IMR-90 (cell line): ENCODE data around the gene ZMAT5. TPM values are rescaled to one million over a fixed set of nuclear protein-coding genes. Genes with fewer than 3 reads are reported as not detected.

Experiments used
- ATAC-seq: fragments of 200-7000 bp; cut with Tn5 transposase; 2 replicates; pipeline ENCODE4 v1.9.1; 2020; ENCODE audit warnings: low read depth, mild to moderate bottlenecking, moderate library complexity
- Bru-seq: library from RNA; stranded (reverse); fragments of 400-500 nt; gene quantifications from one replicate; lab custom pipeline; 2021; lab: Mats Ljungman, UMichigan
- BruChase-seq, 2 experiments: library from RNA; stranded (reverse); fragments of 400-500 nt; gene quantifications; one replicate each; lab custom pipeline; 2021; lab: Mats Ljungman, UMichigan
- BruUV-seq: library from RNA; stranded (reverse); fragments of 400-500 nt; replicated peaks from 2 replicates; lab custom pipeline; 2021; lab: Mats Ljungman, UMichigan
- CTCF ChIA-PET: fragments of 300-600 bp; formaldehyde crosslinking; extraction: SDS; loops from one replicate; lab custom pipeline; 2021; ENCODE audit warnings: antibody characterized with exemption; lab: Yijun Ruan, JAX
- POLR2A ChIA-PET: fragments of 300-600 bp; sonication (Branson Sonifier 250); formaldehyde crosslinking; loops from one replicate; lab custom pipeline; 2022; ENCODE audit warnings: antibody characterized with exemption; ENCODE audit not compliant: unreplicated experiment; lab: Charles Lee
- DNase-seq: peaks from one replicate; pipeline ENCODE4 v3.0.0; 2013
- H2AFZ ChIP-seq: replicated peaks from 2 replicates; pipeline ENCODE3; 2013; ENCODE audit warnings: low read length, mild to moderate bottlenecking; ENCODE audit not compliant: poor library complexity
- H2AK5ac ChIP-seq: 2 replicates; pipeline ENCODE4 v1.6.1; 2013; ENCODE audit warnings: low read depth, low read length, inconsistent platforms
- H2AK9ac ChIP-seq: replicated peaks from 2 replicates; pipeline ENCODE3; 2013; ENCODE audit warnings: mild to moderate bottlenecking, low read depth, low read length, moderate library complexity; ENCODE audit not compliant: poor library complexity
- H2BK120ac ChIP-seq: 2 replicates; pipeline ENCODE4 v1.6.1; 2013; ENCODE audit warnings: low read depth, low read length, inconsistent platforms
- H2BK15ac ChIP-seq: 3 replicates; pipeline ENCODE4 v1.6.1; 2013; ENCODE audit warnings: low read depth, low read length, inconsistent platforms
- H2BK20ac ChIP-seq: 2 replicates; pipeline ENCODE4 v1.6.1; 2013; ENCODE audit warnings: low read depth, mild to moderate bottlenecking, inconsistent platforms, low read length, moderate library complexity
- H2BK5ac ChIP-seq: 2 replicates; pipeline ENCODE4 v1.6.1; 2013; ENCODE audit warnings: mild to moderate bottlenecking, low read depth, low read length, inconsistent platforms; ENCODE audit not compliant: poor library complexity, severe bottlenecking
- H3K14ac ChIP-seq: replicated peaks from 2 replicates; pipeline ENCODE4 v1.6.1; 2013; ENCODE audit warnings: low read depth, low read length, inconsistent platforms
- H3K18ac ChIP-seq: 2 replicates; pipeline ENCODE4 v1.6.1; 2013; ENCODE audit warnings: low read depth, low read length, control low read depth
- H3K23ac ChIP-seq: 2 replicates; pipeline ENCODE4 v1.6.1; 2013; ENCODE audit warnings: low read depth, low read length, inconsistent platforms
- H3K27ac ChIP-seq: 2 replicates; pipeline ENCODE4 v1.5.1; 2013; ENCODE audit warnings: mild to moderate bottlenecking, control low read depth, low read length; ENCODE audit not compliant: insufficient read depth
- H3K27me3 ChIP-seq: 2 replicates; pipeline ENCODE4 v1.6.1; 2013; ENCODE audit warnings: low read length; ENCODE audit not compliant: control insufficient read depth, insufficient read depth
- H3K36me3 ChIP-seq: 2 replicates; pipeline ENCODE4 v1.6.1; 2013; ENCODE audit warnings: low read length, mixed read lengths; ENCODE audit not compliant: control insufficient read depth, insufficient read depth
- H3K4ac ChIP-seq: 2 replicates; pipeline ENCODE4 v1.6.1; 2013; ENCODE audit warnings: low read depth, low read length, inconsistent platforms
- H3K4me1 ChIP-seq: 2 replicates; pipeline ENCODE4 v1.6.1; 2013; ENCODE audit warnings: low read length, mixed read lengths; ENCODE audit not compliant: control insufficient read depth, insufficient read depth
- H3K4me2 ChIP-seq: 2 replicates; pipeline ENCODE4 v1.6.1; 2013; ENCODE audit warnings: low read depth, mild to moderate bottlenecking, control low read depth, low read length, moderate library complexity
- H3K4me3 ChIP-seq: 2 replicates; pipeline ENCODE4 v1.5.1; 2013; ENCODE audit warnings: low read depth, mild to moderate bottlenecking, control low read depth, low read length, moderate library complexity; ENCODE audit not compliant: insufficient read depth
- H3K56ac ChIP-seq: 2 replicates; pipeline ENCODE4 v1.6.1; 2013; ENCODE audit warnings: low read length, inconsistent platforms; ENCODE audit not compliant: insufficient read depth; ENCODE audit errors: extremely low read depth
- H3K79me1 ChIP-seq, 2 experiments: 2 replicates each; pipeline ENCODE4 v1.6.1; 2013; ENCODE audit warnings: low read length in 2 of 2, inconsistent platforms in 1 of 2, low read depth in 1 of 2
- H3K9ac ChIP-seq: 2 replicates; pipeline ENCODE4 v1.6.1; 2013; ENCODE audit warnings: low read depth, low read length, control low read depth
- H3K9me1 ChIP-seq: 2 replicates; pipeline ENCODE4 v1.6.1; 2013; ENCODE audit warnings: low read length, inconsistent platforms; ENCODE audit not compliant: insufficient read depth
- H3K9me3 ChIP-seq: 2 replicates; pipeline ENCODE4 v1.6.1; 2013; ENCODE audit warnings: low read length; ENCODE audit not compliant: control insufficient read depth, insufficient read depth
- H4K20me1 ChIP-seq: 2 replicates; pipeline ENCODE4 v1.6.1; 2013; ENCODE audit warnings: low read length, inconsistent platforms; ENCODE audit not compliant: insufficient read depth
- H4K5ac ChIP-seq: 2 replicates; pipeline ENCODE4 v1.6.1; 2013; ENCODE audit warnings: mild to moderate bottlenecking, low read depth, low read length, control low read depth
- H4K8ac ChIP-seq, 2 experiments: 2 replicates each; pipeline ENCODE4 v1.6.1; 2013; ENCODE audit warnings: low read depth in 2 of 2, low read length in 2 of 2, control low read depth in 1 of 2, inconsistent platforms in 1 of 2
- H4K91ac ChIP-seq: 2 replicates; pipeline ENCODE4 v1.6.1; 2013; ENCODE audit warnings: low read depth, low read length, inconsistent platforms; ENCODE audit not compliant: insufficient read depth
- CHD1 ChIP-seq: IDR thresholded peaks from 2 replicates; pipeline ENCODE4 v1.6.1; 2012; ENCODE audit warnings: low read depth, low read length, improper control_type of control experiment
- CTCF ChIP-seq: conservative IDR thresholded peaks from 2 replicates; pipeline ENCODE4 v1.5.1; 2012; ENCODE audit warnings: mild to moderate bottlenecking, low read depth, low read length, improper control_type of control experiment
- FOS ChIP-seq: fragments of 150-350 bp; IDR thresholded peaks from 2 replicates; pipeline ENCODE4 v1.6.1; 2016; ENCODE audit warnings: low read depth, low read length
- MAFK ChIP-seq: IDR thresholded peaks from 2 replicates; pipeline ENCODE4 v1.6.1; 2012; ENCODE audit warnings: low read depth, low read length, improper control_type of control experiment
- MAZ ChIP-seq: IDR thresholded peaks from 2 replicates; pipeline ENCODE4 v1.6.1; 2012; ENCODE audit warnings: low read depth, mild to moderate bottlenecking, low read length, improper control_type of control experiment, moderate library complexity, borderline replicate concordance
- MXI1 ChIP-seq: IDR thresholded peaks from 2 replicates; pipeline ENCODE4 v1.6.1; 2012; ENCODE audit warnings: low read depth, mild to moderate bottlenecking, low read length, moderate library complexity, borderline replicate concordance
- NFE2L2 ChIP-seq: fragments of 150-350 bp; IDR thresholded peaks from 2 replicates; pipeline ENCODE4 v1.6.1; 2016; ENCODE audit warnings: low read depth, mild to moderate bottlenecking, low read length
- POLR2A ChIP-seq: IDR thresholded peaks from 2 replicates; pipeline ENCODE4 v1.6.1; 2012; ENCODE audit warnings: mild to moderate bottlenecking, low read depth, low read length
- RAD21 ChIP-seq: IDR thresholded peaks from 2 replicates; pipeline ENCODE4 v1.6.1; 2012; ENCODE audit warnings: low read length, improper control_type of control experiment
- RCOR1 ChIP-seq: IDR thresholded peaks from 2 replicates; pipeline ENCODE4 v1.6.1; 2012; ENCODE audit warnings: mild to moderate bottlenecking, low read length, improper control_type of control experiment; ENCODE audit not compliant: insufficient replicate concordance
- USF2 ChIP-seq: fragments of 150-350 bp; IDR thresholded peaks from 2 replicates; pipeline ENCODE4 v1.6.1; 2017; ENCODE audit warnings: mild to moderate bottlenecking, antibody characterized with exemption, low read length, low read depth
- WGBS, 2 experiments: methylation state at CpG; one replicate each; pipeline versions ENCODE4 v1.1.5 to v1.1.7; 2013; ENCODE audit warnings: missing lambda C conversion rate in 2 of 2; ENCODE audit not compliant: insufficient read length in 1 of 2; ENCODE audit errors: extremely low coverage in 2 of 2; 5-methylcytosine and 5-hydroxymethylcytosine counted together
- dilution Hi-C: fragments of 300-500 bp; cut with HindIII; formaldehyde crosslinking; loops from one replicate; pipeline ENCODE4 v1.14.3; 2018; ENCODE audit warnings: low sequenced_read_pairs; ENCODE audit not compliant: unreplicated experiment
- in situ Hi-C: fragments of 300-500 bp; cut with MboI; formaldehyde crosslinking; loops from 3 replicates; pipeline ENCODE4 v1.14.3; 2019; ENCODE audit warnings: low sequenced_read_pairs, inconsistent platforms, mixed read lengths
- intact Hi-C: fragments of 100-400 bp; cut with micrococcal nuclease; formaldehyde crosslinking; loops from 2 replicates; pipeline ENCODE4 v1.10.0; 2022
- long read RNA-seq: library from polyadenylated mRNA; unstranded; transcript quantifications from one replicate; pipeline ENCODE4 v2.0.0, GENCODE V29; 2021; ENCODE audit not compliant: unreplicated experiment
- polyA plus RNA-seq, 3 experiments: library from polyadenylated mRNA; depleted of rRNA; stranded (reverse); fragments of >200 nt; gene quantifications; 2 replicates each; pipeline ENCODE4 v1.2.3, GENCODE V29; 2012; ENCODE audit warnings: low replicate concordance in 1 of 3
- total RNA-seq: library from RNA; depleted of rRNA; stranded (reverse); fragments of >200 nt; gene quantifications from 2 replicates; pipeline ENCODE4 v1.2.3, GENCODE V29; 2012; rRNA removed

Gene ZMAT5
- total RNA-seq: 16.1 and 21.7 TPM in 2 replicates
- 31.8 and 33.7 TPM in 2 replicates for polyA plus RNA-seq (2012; rRNA removed)
- 27.5 and 37.0 TPM in 2 replicates for polyA plus RNA-seq (2012; cell fraction: cytosol; rRNA removed)
- polyA plus RNA-seq (2012; cell fraction: nucleus; rRNA removed; ENCODE audit: low replicate concordance): 14.7 and 18.7 TPM in 2 replicates
- percentile 53 among the genes with signal in this experiment for Bru-seq, nascent RNA
- BruChase-seq, experiment 1, labeled RNA remaining after a 6-hour chase: percentile 71 among the genes with signal in this experiment
- percentile 59 among the genes with signal in this experiment for BruChase-seq, experiment 2, labeled RNA remaining after a 2-hour chase
- long read RNA-seq, partial matches to known transcripts: 1 of 13 reads
- long read RNA-seq, other reads (novel, unspliced or antisense): 11 of 13 reads

GRCh38 chr22:29766632-29767170 lies at the start of gene ZMAT5:
Gene ZMAT5 (minus strand): TSS chr22:29767007. CDS start chr22:29748544, 18,463 bp downstream.
- H2BK15ac ChIP-seq: peak within 1 kb of the TSS; percentile 71; the same call in 2 of the 3 replicates
- no peak for TF ChIP-seq FOS
- TF ChIP-seq MAFK: no peak
- no peak for TF ChIP-seq USF2
- no peak for TF ChIP-seq RAD21
- TF ChIP-seq RCOR1: no peak
- TF ChIP-seq MXI1: no peak
- no peak for TF ChIP-seq CHD1
- TF ChIP-seq POLR2A: peak; percentile 37; the same call in 1 of the 2 replicates
- no peak for TF ChIP-seq NFE2L2
- no peak for TF ChIP-seq CTCF
- peak; percentile 46; the same call in 1 of the 2 replicates for TF ChIP-seq MAZ
- peak within 1 kb of the TSS; percentile 38; the same call in 1 of the 2 replicates for H2BK20ac ChIP-seq
- peaks cover 22 to 72% of the 10 kb centered on the region in 2 experiments for H3K79me1 ChIP-seq
- peak within 1 kb of the TSS; percentile 99 for H3K4ac ChIP-seq
- peak within 1 kb of the TSS; percentile 99 for H4K91ac ChIP-seq
- DNase-seq (peak; percentile 95), ATAC-seq (peak; percentile 99)
- peak within 1 kb of the TSS; percentile 100 for H3K14ac ChIP-seq
- peak within 1 kb of the TSS; percentile 99 for H2AFZ ChIP-seq
- H3K56ac ChIP-seq: peak within 1 kb of the TSS; percentile 82
- peaks cover 5% of the 10 kb centered on the region for H4K20me1 ChIP-seq
- H3K36me3 ChIP-seq: peaks cover 12% of the 10 kb centered on the region
- H4K5ac ChIP-seq: peak within 1 kb of the TSS; percentile 99
- peak within 1 kb of the TSS; percentile 94 for H3K27ac ChIP-seq
- in situ Hi-C loops: no loop called here
- peak within 1 kb of the TSS; percentile 82 for H3K4me3 ChIP-seq
- peak within 1 kb of the TSS; percentile 89 to 99 for H4K8ac ChIP-seq
- 0% methylated on average over 3 of the region's 32 CpGs; no CpG with 5 or more reads in 1 of the 2 experiments for WGBS, 2 experiments
- H2AK9ac ChIP-seq: peak within 1 kb of the TSS; percentile 98
- POLR2A ChIA-PET: no interaction called here
- CTCF ChIA-PET: no interaction called here
- peaks cover 4% of the 10 kb centered on the region; the same call in 1 of the 2 replicates for H3K4me1 ChIP-seq
- intact Hi-C loops: no loop called here
- peak within 1 kb of the TSS; percentile 89 for H3K4me2 ChIP-seq
- H3K27me3 ChIP-seq: no peaks in the 10 kb centered on the region
- H2BK5ac ChIP-seq: peak within 1 kb of the TSS; percentile 98
- H3K23ac ChIP-seq: peak within 1 kb of the TSS; percentile 100
- peak within 1 kb of the TSS; percentile 98 for H2AK5ac ChIP-seq
- H2BK120ac ChIP-seq: peak within 1 kb of the TSS; percentile 89
- peak within 1 kb of the TSS; percentile 96 for H3K18ac ChIP-seq
- H3K9me1 ChIP-seq: peaks cover 9% of the 10 kb centered on the region
- dilution Hi-C loops: no loop called here
- H3K9me3 ChIP-seq: no peaks in the 10 kb centered on the region
- BruUV-seq: no TSS peak
- peak within 1 kb of the TSS; percentile 96 for H3K9ac ChIP-seq
